EH (cell line): ENCODE measurements around the gene UBAP1.
"Not testable (repeated sequence)": the region's sequence is repeated elsewhere in the genome, so short reads cannot be mapped to it uniquely, and the experiment has no call there.

Experiments
- DNase-seq: peaks from one replicate; pipeline ENCODE4 v3.0.0-alpha.2; 2015; ENCODE audit warnings: low read depth

UBAP1 gene

DNA sequence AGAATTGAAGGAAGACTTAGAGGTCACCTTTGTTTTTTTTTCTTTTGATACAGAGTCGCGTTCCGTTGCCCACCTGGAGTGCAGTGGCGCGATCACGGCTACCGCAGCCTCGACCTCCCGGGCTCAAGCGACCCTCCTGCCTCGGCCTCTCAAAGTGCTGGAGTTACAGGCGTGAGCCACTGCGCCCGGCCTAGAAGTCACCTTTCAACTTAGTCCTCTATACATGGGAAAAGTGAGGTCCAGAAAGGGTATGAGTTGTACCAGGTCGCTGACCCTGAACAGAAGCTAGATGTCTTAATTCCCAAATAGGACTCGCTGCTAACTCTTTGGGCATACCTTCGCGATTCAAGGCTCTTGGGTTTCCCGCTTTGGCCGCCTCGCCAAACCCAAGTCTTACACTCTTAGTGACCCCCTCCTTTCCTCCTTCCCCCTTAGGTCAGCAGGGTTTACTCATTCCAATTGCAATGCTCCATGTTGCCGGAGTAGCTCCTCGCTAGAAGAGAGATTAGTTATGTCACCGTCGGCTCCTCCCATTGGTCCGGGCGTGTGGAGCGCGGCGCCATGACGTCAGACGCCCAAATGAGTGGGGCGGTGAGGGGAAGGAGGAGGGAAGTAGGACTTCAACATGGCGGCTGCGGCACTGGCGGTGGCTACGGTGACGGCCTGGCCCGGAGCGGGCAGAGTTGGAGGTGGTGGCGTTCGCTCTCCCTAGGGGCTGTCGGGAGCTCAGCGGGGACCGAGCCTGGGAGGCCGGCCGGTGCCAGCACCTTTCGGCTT, at the start of gene UBAP1:
UBAP1 (plus strand) TSS at position 608 of the 777 bp plus-strand sequence. CDS start 41,872 bp downstream, outside the sequence.
- peak; percentile 98 for DNase-seq

DNA sequence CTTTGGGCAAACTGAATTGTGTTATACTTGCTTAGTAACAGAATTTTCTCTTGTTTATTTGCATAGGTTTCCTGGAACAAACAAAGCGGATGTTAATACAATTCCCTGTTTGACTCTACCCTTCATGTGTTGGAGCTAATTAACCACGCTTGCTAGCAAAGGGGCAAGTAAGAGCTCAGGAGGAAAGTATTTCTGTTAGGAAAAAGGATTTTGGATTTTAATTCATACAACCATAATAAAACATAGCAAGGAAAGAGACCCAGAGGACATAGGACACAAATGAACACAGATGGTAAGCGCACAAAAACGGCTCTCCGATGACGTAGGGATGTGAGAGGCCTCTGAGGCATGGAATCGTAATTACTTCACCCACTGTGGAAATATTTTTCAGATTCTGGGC, 47.3 kb upstream of the UBAP1 start:
- DNase-seq = no peak

- DNase-seq = no peak
Measured at GRCh38 chr9:34133436-34133949, 45.4 kb upstream of the UBAP1 start.

DNA sequence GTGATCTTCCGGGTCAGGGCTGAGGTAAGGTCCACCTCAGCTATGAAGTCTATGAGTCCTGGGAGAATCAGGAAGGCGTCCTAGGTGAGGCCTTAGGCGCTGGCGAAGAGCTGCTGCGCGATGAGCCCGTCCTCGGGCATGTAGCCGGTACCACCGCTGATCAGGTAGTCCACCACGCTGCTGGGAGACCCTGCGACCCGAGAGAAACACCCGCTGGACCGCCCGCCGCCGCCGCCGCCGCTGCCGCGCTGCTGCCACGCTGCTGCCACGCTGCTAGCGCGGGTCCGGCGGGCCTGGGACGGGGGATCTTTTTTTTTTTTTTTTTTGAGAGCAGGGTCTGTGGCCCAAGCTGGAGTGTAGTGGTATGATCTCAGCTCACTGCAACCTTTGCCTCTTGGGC, 44.3 kb upstream of the UBAP1 start:
- DNase-seq = no peak

DNA sequence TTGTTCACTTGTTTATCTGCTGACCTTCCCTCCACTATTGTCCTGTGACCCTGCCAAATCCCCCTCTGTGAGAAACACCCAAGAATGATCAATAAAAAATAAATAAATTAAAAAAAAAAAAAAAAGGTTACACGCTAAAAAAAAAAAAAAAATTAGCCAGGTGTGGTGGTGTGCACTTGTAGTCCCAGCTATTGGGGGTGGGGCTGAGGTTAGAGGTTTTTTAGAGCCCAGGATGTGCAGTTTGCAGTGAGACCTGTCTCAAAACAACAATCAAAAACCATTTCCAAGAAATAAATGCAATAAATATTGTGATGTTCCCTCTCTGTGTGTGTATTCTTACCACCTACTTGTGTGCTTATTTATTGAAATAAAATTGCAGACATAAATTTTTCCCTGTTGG, 40.2 kb upstream of the UBAP1 start:
- not testable (repeated sequence) for DNase-seq

DNA sequence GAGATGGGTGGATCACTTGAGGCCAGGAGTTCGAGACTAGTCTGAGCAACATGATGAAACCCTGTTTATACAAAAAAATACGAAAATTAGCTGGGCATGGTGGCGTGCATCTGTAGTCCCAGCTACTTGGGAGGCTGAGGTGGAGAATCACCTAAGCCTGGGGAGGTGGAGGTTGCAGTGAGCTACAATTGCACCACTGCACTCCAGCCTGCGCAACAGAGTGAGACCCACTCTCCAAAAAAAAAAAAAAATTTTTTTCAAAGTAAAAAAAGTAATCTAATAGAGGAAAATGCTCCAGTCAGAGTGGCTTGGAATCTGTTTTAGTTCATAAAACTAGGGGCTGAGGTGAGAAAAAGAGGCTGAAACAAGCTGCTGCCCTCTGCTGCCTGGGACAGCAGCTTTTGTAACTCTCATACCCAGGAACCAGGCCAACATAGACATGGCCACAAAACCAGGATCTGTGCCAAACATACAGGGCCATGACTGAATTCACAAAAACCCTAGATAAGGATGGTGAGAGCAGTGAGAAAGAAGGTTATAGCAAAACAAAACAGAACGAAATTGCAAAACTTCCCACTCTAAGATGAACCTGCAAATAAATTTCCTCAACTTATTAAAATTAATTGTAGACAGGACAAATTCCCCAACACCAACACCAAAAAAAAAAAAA, 39.2 kb upstream of the UBAP1 start:
- peak; percentile 92 for DNase-seq

DNA sequence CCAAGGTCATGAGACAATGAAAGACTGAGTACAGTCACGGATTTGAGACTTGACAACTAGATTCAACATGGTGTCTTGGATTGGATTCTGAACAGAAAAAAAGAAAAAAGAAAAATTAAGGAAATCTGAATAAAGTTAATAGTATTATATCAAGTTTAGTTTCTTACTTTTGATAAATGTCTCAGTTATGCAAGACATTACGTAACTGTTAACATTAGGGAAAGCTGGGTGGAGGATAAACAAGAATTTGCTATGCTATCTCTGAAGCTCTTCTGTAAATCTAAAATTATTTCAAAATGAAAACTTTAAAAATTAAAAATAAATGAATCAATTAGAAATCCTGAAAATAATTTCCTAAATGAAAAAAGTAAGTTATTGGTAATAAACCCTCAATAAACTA, 38.0 kb upstream of the UBAP1 start:
- no peak for DNase-seq

DNA sequence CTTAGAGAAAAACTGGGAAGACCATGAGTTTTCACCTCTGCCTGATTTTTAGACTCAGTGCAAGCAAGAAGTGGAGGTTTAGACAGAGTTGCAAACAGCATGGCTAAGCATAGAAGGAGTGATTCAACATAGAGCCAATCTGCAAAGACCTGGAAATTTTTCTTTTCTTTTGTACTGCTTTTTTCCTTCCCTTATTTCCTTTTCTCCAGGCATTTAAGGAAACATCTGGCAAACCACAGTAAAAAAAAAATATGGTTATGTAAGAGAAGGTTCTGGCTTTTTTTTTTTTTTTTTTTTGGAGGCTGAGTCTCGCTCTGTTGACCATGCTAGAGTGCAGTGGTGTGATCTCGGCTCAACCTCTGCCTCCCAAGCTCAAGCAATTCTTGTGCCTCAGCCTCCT, 35.7 kb upstream of the UBAP1 start:
- no peak for DNase-seq

- peak; percentile 51 for DNase-seq
Measured at GRCh38 chr9:34145165-34145564, 33.7 kb upstream of the UBAP1 start.

- DNase-seq = no peak
Measured at GRCh38 chr9:34151398-34151797, 27.4 kb upstream of the UBAP1 start.

DNA sequence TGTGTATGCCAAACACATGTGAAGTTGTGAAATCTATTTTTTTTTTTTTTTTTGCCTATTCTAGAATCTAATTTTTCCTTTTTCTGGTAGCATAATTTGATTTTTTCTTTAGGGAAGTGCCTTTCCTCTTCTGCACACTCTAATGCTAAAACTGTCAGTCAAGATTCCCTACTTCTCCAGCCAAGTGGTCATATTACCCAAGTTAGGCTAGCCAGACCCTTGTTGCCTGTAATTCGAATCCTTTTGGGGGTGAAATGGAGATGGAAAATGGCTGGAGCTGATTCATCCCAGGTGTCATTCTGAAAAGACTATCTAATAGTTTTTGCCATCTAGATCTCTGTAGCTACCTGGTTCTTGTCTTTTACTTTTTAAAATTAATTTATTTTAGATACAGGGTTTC, 24.8 kb upstream of the UBAP1 start:
- no peak for DNase-seq

GRCh38 chr9:34157318-34157717, 21.5 kb upstream of the UBAP1 start:
- DNase-seq = no peak

GRCh38 chr9:34157898-34158297, 20.9 kb upstream of the UBAP1 start:
- no peak for DNase-seq

- peak; percentile 84 for DNase-seq
Measured at GRCh38 chr9:34158362-34158869, 20.4 kb upstream of the UBAP1 start.

GRCh38 chr9:34163434-34163833, 15.4 kb upstream of the UBAP1 start:
- DNase-seq = peak; percentile 39

DNA sequence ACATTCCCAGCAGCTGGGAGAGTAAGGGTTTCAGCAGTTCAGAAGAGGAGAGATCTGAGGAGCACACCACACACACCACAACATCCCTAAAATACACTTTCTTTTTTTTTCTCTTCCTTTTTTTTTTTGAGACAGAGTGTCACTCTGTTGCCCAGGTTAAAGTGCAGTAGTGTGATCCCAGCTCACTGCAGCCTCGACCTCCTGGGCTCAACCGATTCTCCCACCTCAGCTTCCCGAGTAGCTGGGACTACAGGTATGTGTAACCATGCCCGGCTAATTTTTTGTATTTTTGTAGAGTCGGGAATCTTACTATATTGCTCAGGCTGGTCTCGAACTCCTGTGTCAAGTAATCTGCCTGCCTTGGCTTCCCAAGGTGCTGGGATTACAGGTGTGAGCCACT, 9.7 kb upstream of the UBAP1 start:
- DNase-seq = no peak

GRCh38 chr9:34170237-34170991, 8.4 kb upstream of the UBAP1 start:
- DNase-seq = no peak

DNA sequence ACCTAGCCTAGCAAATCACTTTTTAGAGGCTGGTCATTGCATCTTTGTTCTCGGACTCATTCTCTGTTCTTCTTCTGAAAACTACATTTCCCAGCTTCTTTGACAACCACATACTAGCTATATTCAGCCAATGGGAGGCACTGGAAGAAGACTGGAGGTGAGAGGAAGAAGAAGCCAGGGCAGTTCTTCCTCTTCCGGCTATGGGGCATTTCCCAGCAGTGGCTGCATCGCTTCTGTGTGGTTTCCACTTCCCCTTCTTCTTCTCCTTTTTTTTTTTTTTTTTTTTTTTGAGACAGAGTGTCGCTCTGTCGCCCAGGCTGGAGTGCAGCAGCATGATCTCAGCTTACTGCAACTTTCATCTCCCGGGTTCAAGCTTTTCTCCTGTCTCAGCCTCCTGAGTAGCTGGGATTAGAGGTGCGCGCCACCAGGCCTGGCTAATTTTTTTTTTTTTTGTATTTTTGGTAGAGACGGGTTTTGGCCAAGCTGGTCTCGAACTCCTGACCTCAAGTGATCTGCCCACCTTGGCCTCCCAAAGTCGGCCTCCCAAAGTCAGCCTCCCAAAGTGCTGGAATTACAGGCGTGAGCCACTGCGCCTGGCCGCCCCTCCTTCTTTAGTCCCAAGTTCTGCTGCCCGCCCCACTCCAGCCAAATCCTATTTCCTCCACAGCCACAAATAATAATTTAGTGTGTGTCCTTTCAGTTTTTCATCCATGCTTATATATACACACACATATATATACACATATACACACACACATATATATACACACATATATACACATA, 6.9 kb upstream of the UBAP1 start:
- DNase-seq = no peak

GRCh38 chr9:34176089-34176488, 2.8 kb upstream of the UBAP1 start:
- no peak for DNase-seq

- DNase-seq = no peak
Measured at GRCh38 chr9:34177593-34178435, 1.0 kb upstream of the UBAP1 start.
